ENCODE measurements around the gene LCN10.
"Not testable (repeated sequence)": the region's sequence is repeated elsewhere in the genome, so short reads cannot be mapped to it uniquely, and the experiment has no call there.

Gene LCN10

DNA sequence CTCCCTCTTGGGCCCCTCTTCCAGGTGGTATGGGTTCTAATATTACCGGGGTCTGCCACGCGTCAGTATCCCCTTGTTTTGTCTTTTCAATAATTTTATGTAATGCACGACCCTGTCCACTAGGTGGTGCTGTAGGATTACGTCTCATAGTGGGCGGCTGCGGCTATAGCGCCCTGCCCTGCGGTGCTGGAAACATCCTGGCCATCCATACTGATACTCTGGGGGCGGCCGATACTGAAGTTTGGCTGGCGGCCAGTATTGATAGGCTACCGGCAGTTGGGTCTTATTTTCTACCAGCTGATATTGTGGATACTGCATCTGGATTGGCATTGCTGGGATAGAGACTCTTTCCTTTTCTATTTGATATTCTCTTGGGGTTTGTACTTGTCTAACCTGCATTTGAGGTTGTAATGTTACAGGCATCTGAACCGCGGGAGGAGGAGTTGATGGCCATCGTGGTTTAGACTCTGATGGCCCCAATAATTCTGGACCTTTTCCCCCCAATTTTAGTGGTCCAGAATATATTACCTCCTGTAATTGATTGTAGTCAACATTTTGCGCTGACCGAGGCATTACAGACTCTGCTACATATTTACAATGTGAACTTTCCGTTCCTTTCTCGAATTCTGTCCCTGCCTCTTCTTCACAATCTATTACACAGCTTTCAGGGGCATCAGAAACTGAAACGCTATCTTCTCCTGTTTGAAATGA is 45.1 kb upstream of the LCN10 start:
- intact Hi-C loops (cut with DNase I; ENCODE audit: low total_unique reads), result loop anchor here (2.0 kb wide), 1 partner anchor 249 kb away; no protein-coding TSS in a partner anchor
- TF ChIP-seq, protein P1, sequence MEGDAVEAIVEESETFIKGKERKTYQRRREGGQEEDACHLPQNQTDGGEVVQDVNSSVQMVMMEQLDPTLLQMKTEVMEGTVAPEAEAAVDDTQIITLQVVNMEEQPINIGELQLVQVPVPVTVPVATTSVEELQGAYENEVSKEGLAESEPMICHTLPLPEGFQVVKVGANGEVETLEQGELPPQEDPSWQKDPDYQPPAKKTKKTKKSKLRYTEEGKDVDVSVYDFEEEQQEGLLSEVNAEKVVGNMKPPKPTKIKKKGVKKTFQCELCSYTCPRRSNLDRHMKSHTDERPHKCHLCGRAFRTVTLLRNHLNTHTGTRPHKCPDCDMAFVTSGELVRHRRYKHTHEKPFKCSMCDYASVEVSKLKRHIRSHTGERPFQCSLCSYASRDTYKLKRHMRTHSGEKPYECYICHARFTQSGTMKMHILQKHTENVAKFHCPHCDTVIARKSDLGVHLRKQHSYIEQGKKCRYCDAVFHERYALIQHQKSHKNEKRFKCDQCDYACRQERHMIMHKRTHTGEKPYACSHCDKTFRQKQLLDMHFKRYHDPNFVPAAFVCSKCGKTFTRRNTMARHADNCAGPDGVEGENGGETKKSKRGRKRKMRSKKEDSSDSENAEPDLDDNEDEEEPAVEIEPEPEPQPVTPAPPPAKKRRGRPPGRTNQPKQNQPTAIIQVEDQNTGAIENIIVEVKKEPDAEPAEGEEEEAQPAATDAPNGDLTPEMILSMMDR (IDR thresholded peaks at IDR 0.05), result peak; percentile 86
- Histone ChIP-seq H3K27ac (no peak overlapping the region), H3K9me3 (no peaks in the 10 kb centered on the region), H3K36me3 (peaks cover 0 to 6% (median 0%) of the 10 kb centered on the region in 3 donors), H3K27me3 (peaks cover 0 to 6% of the 10 kb centered on the region in 2 donors), H3K4me3 (no peak overlapping the region), H3K4me1 (peaks cover 0 to 22% (median 13%) of the 10 kb centered on the region in 4 donors)
- peak in 1 of 2 donors; percentile 50 for DNase-seq

DNA sequence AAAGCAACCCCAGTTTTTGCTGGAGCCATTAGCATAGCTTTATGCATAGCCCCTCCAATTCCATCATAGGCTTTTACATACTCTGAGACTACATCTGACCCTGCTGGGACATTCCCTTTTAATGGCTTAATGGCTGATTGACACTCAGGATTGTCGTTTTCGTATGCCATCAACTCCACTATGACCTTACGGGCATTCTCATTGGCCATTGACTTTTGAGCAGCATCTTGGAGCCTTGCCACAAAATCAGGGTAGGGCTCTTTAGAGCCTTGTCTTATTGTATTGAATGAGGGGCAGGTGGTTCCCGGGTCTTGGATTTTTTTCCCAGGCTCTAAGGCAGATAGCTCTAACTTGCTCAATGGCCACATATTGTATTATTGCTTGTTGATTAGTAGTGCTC is 44.2 kb upstream of the LCN10 start:
- intact Hi-C loops (cut with DNase I; ENCODE audit: low total_unique reads), result loop anchor here (2.0 kb wide), 1 partner anchor 250 kb away; no protein-coding TSS in a partner anchor
- not testable (repeated sequence) for H3K9me3 ChIP-seq, H3K36me3 ChIP-seq, H3K27me3 ChIP-seq, H3K4me3 ChIP-seq, H3K27ac ChIP-seq, DNase-seq
- H3K4me1 ChIP-seq, result peaks cover 0 to 14% (median 9%) of the 10 kb centered on the region in 4 donors

DNA sequence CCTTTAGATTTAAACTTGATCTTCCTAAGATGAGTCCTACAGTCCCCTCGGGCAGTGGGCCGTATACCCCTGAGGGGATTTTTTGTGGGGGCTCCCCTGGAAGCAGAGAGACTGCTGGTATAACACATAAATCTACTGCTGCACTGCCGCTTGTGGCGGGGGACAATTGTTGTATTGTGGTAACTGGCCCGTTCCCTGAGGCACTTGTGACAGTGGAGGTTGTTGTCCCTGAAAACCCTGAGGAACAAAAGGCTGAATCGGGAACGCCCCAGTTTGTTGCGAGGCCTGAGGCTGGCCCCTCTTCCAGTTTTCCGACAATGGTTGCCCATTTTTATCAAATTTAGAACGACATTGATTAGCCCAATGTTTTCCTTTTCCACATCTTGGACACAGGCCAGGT is 43.7 kb upstream of the LCN10 start:
- Histone ChIP-seq H3K27ac (no peak overlapping the region), H3K27me3 (peaks cover 0 to 6% of the 10 kb centered on the region in 2 donors), H3K36me3 (no peaks in the 10 kb centered on the region), H3K9me3 (no peaks in the 10 kb centered on the region), H3K4me1 (peaks cover 0 to 9% (median 4%) of the 10 kb centered on the region in 4 donors), H3K4me3 (no peak overlapping the region)
- intact Hi-C loops (cut with DNase I; ENCODE audit: low total_unique reads), result loop anchor here (2.0 kb wide), 1 partner anchor 250 kb away; no protein-coding TSS in a partner anchor
- no peak for DNase-seq
- TF ChIP-seq, protein P1 (IDR thresholded peaks at IDR 0.05), result no peak

DNA sequence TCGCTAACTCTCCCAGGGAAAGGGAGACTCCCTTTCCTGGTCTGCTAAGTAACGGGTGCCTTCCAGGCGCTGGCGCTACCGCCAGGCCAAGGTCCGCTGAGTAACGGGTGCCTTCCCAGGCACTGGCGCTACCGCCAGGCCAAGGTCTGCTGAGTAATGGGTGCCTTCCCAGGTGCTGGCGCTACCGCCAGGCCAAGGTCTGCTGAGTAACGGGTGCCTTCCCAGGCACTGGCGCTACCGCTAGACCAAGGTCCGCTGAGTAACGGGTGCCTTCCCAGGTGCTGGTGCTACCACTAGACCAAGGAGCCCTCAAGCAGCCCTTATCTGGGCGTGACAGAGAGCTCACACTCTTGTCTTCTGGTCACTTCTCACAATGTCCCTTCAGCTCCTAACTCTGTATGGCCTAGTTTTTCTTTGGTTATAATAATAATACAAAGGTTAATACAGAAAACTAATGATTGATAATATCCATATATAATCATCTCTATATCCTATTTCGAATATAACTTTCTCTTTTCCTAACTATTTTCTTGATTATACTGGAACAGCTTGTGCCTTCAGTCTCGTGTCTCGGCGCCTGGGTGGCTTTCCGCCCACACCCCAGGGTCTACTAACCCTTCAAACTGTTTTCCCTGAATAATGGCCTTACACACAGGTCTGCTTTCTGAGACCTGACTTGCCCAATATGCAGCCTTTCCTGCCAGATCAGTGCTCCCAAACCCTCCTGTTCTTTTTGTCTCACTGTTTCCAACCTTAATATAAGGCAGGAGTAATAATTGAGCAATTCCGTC is 43.0 kb upstream of the LCN10 start:
- not testable (repeated sequence) for H3K4me1 ChIP-seq, H3K36me3 ChIP-seq, DNase-seq, H3K27me3 ChIP-seq, H3K9me3 ChIP-seq, H3K4me3 ChIP-seq, H3K27ac ChIP-seq
- intact Hi-C loops (cut with DNase I; ENCODE audit: low total_unique reads), result loop anchor here (2.0 kb wide), 1 partner anchor 251 kb away; no protein-coding TSS in a partner anchor

DNA sequence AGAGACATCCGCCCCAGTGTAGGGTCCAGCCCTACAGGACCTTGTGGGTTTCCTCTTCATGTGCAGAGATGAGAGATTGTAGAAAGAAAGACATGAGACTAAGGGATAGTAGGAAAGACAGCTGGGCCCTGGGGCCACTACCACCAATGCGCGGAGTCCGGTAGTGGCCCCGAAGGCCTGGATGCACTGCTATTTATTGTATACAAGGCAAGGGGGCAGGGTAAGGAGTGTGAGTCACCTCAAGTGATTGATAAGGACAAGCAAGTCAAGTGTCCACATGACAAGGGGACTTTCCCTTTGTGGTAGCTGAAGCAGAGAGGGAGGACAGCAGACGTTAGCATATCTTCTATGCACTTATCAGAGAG is 42.2 kb upstream of the LCN10 start:
- Histone ChIP-seq H3K27me3 (peaks cover 0 to 6% of the 10 kb centered on the region in 2 donors), H3K4me1 (no peaks in the 10 kb centered on the region), H3K9me3 (no peaks in the 10 kb centered on the region), H3K27ac (no peak overlapping the region), H3K4me3 (no peak overlapping the region), H3K36me3 (no peaks in the 10 kb centered on the region)
- TF ChIP-seq, protein P1 (IDR thresholded peaks at IDR 0.05), result no peak
- no peak for DNase-seq
- intact Hi-C loops (cut with DNase I; ENCODE audit: low total_unique reads), result no loop called here

DNA sequence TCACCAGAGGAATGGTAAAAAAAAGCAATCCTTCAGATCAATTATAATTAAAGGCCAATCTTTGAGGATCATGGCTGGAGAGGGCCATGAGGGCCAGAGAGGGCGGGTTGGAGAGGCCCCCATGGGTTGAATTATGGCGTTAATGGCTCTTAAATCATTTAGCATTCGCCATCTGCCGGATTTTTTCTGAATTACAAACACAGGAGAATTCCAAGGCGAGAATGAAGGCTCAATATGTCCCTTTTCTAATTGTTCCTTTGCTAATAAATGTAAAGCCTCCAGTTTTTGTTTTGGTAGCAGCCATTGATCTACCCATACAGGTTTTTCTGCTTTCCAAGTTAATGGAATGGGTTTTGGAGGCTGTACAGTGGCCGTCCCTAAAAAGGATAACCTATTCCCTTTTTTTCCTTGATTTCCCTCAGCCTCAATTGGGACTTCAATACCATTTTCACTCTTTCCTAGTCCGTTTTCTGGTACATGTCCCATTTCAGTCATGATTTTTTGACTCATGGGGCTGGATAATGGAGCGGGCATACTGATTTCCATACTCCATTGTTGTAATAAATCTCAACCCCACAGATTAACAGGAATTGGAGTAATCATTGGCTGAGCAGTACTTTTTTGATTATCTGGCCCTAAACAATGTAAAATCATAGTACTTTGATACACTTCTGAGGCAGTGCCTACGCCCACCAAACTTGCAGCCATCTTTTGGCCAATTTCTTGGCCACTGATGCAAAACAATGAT is 41.7 kb upstream of the LCN10 start:
- no peak for DNase-seq
- H3K27ac ChIP-seq, result no peak overlapping the region
- H3K9me3 ChIP-seq, result no peaks in the 10 kb centered on the region
- H3K27me3 ChIP-seq, result peaks cover 0 to 6% of the 10 kb centered on the region in 2 donors
- TF ChIP-seq, protein P1 (IDR thresholded peaks at IDR 0.05), result peak; percentile 27 to 34
- intact Hi-C loops (cut with DNase I; ENCODE audit: low total_unique reads), result no loop called here
- H3K4me3 ChIP-seq, result no peak overlapping the region
- no peaks in the 10 kb centered on the region for H3K4me1 ChIP-seq
- H3K36me3 ChIP-seq, result no peaks in the 10 kb centered on the region

Data from tibial artery (tissue), 4 donors.